ENCODE results near the gene MESD. TPM values are rescaled to one million over a fixed set of nuclear protein-coding genes. Genes with fewer than 3 reads are reported as not detected.

The MESD gene
- total and polyA plus RNA-seq, 9 of the 15 experiments (the other 6 are each of a cell fraction or from before 2014, with no cell fraction given) = 11.3 to 39.7 (median 22.8) TPM

- TF ChIP-seq CHD7 (IDR thresholded peaks at IDR 0.05; ENCODE audit: low read depth, low read length) (no peak), TAF9B (IDR thresholded peaks at IDR 0.05; ENCODE audit: partially characterized antibody) (no peak), ZNF431 (CRISPR knock-in tag; IDR thresholded peaks at IDR 0.05) (0 out of 2 replicates have a peak, but pooled peaks have one; percentile 55), PHF21A (IDR thresholded peaks at IDR 0.05; ENCODE audit: borderline replicate concordance, low read depth) (0 out of 2 replicates have a peak, but pooled peaks have one; percentile 17), CBFB (CRISPR knock-in tag; IDR thresholded peaks at IDR 0.05) (no peak), CSDE1 (IDR thresholded peaks at IDR 0.05) (no peak), ILK (tag; IDR thresholded peaks at IDR 0.05; ENCODE audit: borderline replicate concordance, low read depth) (no peak), ZNF778 (CRISPR knock-in tag; IDR thresholded peaks at IDR 0.05) (no peak)
Observed at GRCh38 chr15:81000624-81001151, 11.1 kb upstream of the MESD start, which contains the start of gene TLNRD1 (continued).
